WTC11 (cell line): ENCODE results near the gene PIK3R6.

Experiments used
- MAX ChIP-seq: sonication (generic); formaldehyde crosslinking; IDR thresholded peaks from 2 replicates; pipeline ENCODE4 v1.8.0; 2022; ENCODE audit warnings: mild to moderate bottlenecking, missing genetic modification reagents
- NFYB ChIP-seq: sonication (generic); formaldehyde crosslinking; conservative IDR thresholded peaks from 2 replicates; pipeline ENCODE4 v1.8.0; 2022; ENCODE audit warnings: low read depth, missing genetic modification reagents
- NR2C2 ChIP-seq: sonication (generic); formaldehyde crosslinking; IDR thresholded peaks from 2 replicates; pipeline ENCODE4 v1.8.0; 2022; ENCODE audit warnings: mild to moderate bottlenecking, missing genetic modification reagents
- RELA ChIP-seq: sonication (generic); formaldehyde crosslinking; IDR thresholded peaks from 2 replicates; pipeline ENCODE4 v1.8.1; 2022; ENCODE audit warnings: missing genetic modification reagents, mild to moderate bottlenecking, borderline replicate concordance
- ZNF416 ChIP-seq: fragments of 250-450 bp; sonication (Bioruptor Pico); IDR thresholded peaks from 2 replicates; pipeline ENCODE4 v1.9.0; 2021; ENCODE audit warnings: mild to moderate bottlenecking, inconsistent platforms
- ZSCAN18 ChIP-seq: fragments of 250-450 bp; sonication (Bioruptor Pico); IDR thresholded peaks from 2 replicates; pipeline ENCODE4 v2.1.2; 2022; ENCODE audit warnings: mild to moderate bottlenecking, moderate library complexity
- TF ChIP-seq, protein P1 (sequence below): fragments of 200-600 bp; IDR thresholded peaks from 2 replicates; pipeline ENCODE4 v1.8.0; 2022; ENCODE audit warnings: antibody characterized with exemption
- TF ChIP-seq, protein P2 (sequence below): sonication (generic); formaldehyde crosslinking; IDR thresholded peaks from 2 replicates; pipeline ENCODE4 v1.8.1; 2023; ENCODE audit warnings: mild to moderate bottlenecking, missing genetic modification reagents

- no peak for TF ChIP-seq RELA (CRISPR knock-in tag)
- no peak for TF ChIP-seq ZNF416 (CRISPR knock-in tag)
- no peak for TF ChIP-seq NFYB (CRISPR knock-in tag)
- no peak for TF ChIP-seq NR2C2
- TF ChIP-seq, protein P1, sequence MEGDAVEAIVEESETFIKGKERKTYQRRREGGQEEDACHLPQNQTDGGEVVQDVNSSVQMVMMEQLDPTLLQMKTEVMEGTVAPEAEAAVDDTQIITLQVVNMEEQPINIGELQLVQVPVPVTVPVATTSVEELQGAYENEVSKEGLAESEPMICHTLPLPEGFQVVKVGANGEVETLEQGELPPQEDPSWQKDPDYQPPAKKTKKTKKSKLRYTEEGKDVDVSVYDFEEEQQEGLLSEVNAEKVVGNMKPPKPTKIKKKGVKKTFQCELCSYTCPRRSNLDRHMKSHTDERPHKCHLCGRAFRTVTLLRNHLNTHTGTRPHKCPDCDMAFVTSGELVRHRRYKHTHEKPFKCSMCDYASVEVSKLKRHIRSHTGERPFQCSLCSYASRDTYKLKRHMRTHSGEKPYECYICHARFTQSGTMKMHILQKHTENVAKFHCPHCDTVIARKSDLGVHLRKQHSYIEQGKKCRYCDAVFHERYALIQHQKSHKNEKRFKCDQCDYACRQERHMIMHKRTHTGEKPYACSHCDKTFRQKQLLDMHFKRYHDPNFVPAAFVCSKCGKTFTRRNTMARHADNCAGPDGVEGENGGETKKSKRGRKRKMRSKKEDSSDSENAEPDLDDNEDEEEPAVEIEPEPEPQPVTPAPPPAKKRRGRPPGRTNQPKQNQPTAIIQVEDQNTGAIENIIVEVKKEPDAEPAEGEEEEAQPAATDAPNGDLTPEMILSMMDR, result no peak
- TF ChIP-seq, protein P2, sequence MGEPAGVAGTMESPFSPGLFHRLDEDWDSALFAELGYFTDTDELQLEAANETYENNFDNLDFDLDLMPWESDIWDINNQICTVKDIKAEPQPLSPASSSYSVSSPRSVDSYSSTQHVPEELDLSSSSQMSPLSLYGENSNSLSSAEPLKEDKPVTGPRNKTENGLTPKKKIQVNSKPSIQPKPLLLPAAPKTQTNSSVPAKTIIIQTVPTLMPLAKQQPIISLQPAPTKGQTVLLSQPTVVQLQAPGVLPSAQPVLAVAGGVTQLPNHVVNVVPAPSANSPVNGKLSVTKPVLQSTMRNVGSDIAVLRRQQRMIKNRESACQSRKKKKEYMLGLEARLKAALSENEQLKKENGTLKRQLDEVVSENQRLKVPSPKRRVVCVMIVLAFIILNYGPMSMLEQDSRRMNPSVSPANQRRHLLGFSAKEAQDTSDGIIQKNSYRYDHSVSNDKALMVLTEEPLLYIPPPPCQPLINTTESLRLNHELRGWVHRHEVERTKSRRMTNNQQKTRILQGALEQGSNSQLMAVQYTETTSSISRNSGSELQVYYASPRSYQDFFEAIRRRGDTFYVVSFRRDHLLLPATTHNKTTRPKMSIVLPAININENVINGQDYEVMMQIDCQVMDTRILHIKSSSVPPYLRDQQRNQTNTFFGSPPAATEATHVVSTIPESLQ (CRISPR knock-in tag), result no peak
- TF ChIP-seq ZSCAN18 (CRISPR knock-in tag), result no peak
- no peak for TF ChIP-seq MAX
Measured at GRCh38 chr17:8847891-8848290, 19.6 kb downstream of the PIK3R6 start.
